Mesothelial cell of epicardium (in vitro differentiated cells): Measurements from ENCODE around the gene IL22RA1. TPM values are rescaled to one million over a fixed set of nuclear protein-coding genes. Genes with fewer than 3 reads are reported as not detected.

Experiments used
- DNase-seq, 2 experiments: peaks; one replicate each; pipeline ENCODE4 v3.0.0; 2021; ENCODE audit warnings: low spot score in 2 of 2; ENCODE audit not compliant: unreplicated experiment in 2 of 2
- H3K27ac Mint-ChIP-seq: 2 replicates; pipeline ENCODE4 v1.8.0; 2021; ENCODE audit warnings: mixed read lengths
- H3K27me3 Mint-ChIP-seq: 2 replicates; pipeline ENCODE4 v1.8.0; 2021; ENCODE audit warnings: low read depth, mixed read lengths
- H3K36me3 Mint-ChIP-seq: 2 replicates; pipeline ENCODE4 v1.8.0; 2021; ENCODE audit warnings: mixed read lengths
- H3K4me1 Mint-ChIP-seq: 2 replicates; pipeline ENCODE4 v1.8.0; 2021; ENCODE audit warnings: mixed read lengths
- H3K4me3 Mint-ChIP-seq: 2 replicates; pipeline ENCODE4 v1.8.0; 2021; ENCODE audit warnings: mild to moderate bottlenecking, moderate library complexity, mixed read lengths
- H3K9me3 Mint-ChIP-seq: 2 replicates; pipeline ENCODE4 v1.8.0; 2021; ENCODE audit warnings: mixed read lengths
- CTCF ChIP-seq: fragments of 200-600 bp; sonication (generic); IDR thresholded peaks from one replicate; pipeline ENCODE4 v1.5.0; 2021; ENCODE audit warnings: antibody characterized with exemption; ENCODE audit not compliant: unreplicated experiment
- total RNA-seq: library from RNA; stranded (reverse); gene quantifications from 3 replicates; pipeline ENCODE4 v1.2.1, GENCODE V29; 2021

IL22RA1 gene
- total RNA-seq, 1 donor from 2014 or later: 0.09 TPM

DNA sequence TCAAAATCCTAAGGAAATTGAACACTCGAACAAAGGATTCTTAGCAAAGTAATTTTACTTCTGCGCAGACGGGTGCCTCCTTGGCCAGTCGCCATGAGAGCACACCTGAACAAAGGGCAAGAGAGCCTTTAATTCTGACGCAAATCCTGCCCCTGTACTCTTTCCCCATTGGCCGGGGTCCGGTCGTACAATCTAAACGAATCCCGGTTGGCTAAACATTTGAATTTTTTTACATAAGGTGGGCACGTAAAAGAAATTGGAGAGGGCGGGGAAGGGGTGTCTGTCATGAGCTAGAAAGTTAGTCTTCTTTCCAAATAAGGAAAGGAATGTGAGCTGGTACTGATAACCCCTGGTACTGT, 8.2 kb upstream of the IL22RA1 start:
- peak overlapping the region; percentile 59 for H3K4me3 Mint-ChIP-seq
- H3K4me1 Mint-ChIP-seq: peaks cover 45% of the 10 kb centered on the region
- peaks cover 3% of the 10 kb centered on the region for H3K36me3 Mint-ChIP-seq
- DNase-seq: peak; percentile 43 to 73
- H3K9me3 Mint-ChIP-seq: no peaks in the 10 kb centered on the region
- peak overlapping the region; percentile 97 for H3K27ac Mint-ChIP-seq
- no peaks in the 10 kb centered on the region for H3K27me3 Mint-ChIP-seq
- TF ChIP-seq CTCF: no peak

- DNase-seq: peak; percentile 74 to 95
- no peaks in the 10 kb centered on the region for H3K36me3 Mint-ChIP-seq
- no peaks in the 10 kb centered on the region for H3K27me3 Mint-ChIP-seq
- peaks cover 45% of the 10 kb centered on the region for H3K4me1 Mint-ChIP-seq
- H3K27ac Mint-ChIP-seq: peak overlapping the region; percentile 97
- peak; percentile 83 for TF ChIP-seq CTCF
- H3K9me3 Mint-ChIP-seq: no peaks in the 10 kb centered on the region
- peak overlapping the region; percentile 59 for H3K4me3 Mint-ChIP-seq
Observed at GRCh38 chr1:24150234-24151174, 7.6 kb upstream of the IL22RA1 start.

DNA sequence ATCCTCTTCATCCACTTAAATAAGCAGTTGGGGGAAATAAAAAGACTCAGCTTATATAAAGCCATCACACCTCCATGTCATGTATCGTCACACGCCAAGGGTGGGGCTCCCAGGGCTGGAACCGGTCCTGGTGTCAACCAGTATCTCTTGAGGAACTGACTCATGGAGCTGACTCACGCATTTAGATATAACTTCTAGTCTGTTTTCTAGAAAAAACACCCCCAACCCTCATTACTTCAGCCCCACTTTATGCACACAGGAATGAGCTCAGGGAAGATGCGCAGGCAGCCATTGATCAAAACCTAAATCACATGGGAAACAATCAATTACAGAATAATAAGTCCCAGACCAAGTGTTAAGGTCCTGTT, 6.9 kb upstream of the IL22RA1 start:
- Mint-ChIP-seq H3K4me3 (peak overlapping the region; percentile 59), H3K9me3 (no peaks in the 10 kb centered on the region), H3K4me1 (peaks cover 42% of the 10 kb centered on the region), H3K27me3 (no peaks in the 10 kb centered on the region), H3K27ac (no peak overlapping the region), H3K36me3 (no peaks in the 10 kb centered on the region)
- no peak for TF ChIP-seq CTCF
- DNase-seq: no peak

DNA sequence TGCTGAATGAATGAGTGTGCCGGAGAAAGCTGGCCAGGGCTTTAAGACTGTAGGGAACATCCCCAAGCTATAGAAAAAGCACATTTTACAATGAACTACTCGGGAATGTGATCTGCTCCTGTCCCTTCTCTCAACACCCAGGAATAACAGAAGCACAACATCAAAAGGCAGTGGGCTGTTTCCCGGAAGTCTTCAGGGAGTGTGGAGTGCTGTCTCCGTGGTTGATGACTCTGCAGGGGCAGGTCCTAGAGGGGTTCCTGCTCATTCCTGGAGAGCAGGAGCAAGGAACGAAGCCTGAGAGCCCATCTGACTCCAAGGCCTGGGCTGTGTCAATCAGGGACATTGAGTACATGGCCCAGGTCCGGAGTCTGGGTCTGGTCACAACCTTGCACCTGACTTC, 4.9 kb upstream of the IL22RA1 start:
- no peaks in the 10 kb centered on the region for H3K9me3 Mint-ChIP-seq
- H3K36me3 Mint-ChIP-seq: no peaks in the 10 kb centered on the region
- TF ChIP-seq CTCF: no peak
- no peak for DNase-seq
- H3K27me3 Mint-ChIP-seq: no peaks in the 10 kb centered on the region
- H3K4me1 Mint-ChIP-seq: peaks cover 48% of the 10 kb centered on the region
- H3K4me3 Mint-ChIP-seq: no peak overlapping the region
- H3K27ac Mint-ChIP-seq: no peak overlapping the region

- no peak overlapping the region for H3K4me3 Mint-ChIP-seq
- no peaks in the 10 kb centered on the region for H3K9me3 Mint-ChIP-seq
- no peaks in the 10 kb centered on the region for H3K36me3 Mint-ChIP-seq
- no peak for DNase-seq
- H3K27me3 Mint-ChIP-seq: no peaks in the 10 kb centered on the region
- no peak overlapping the region for H3K27ac Mint-ChIP-seq
- TF ChIP-seq CTCF: no peak
- peaks cover 42% of the 10 kb centered on the region for H3K4me1 Mint-ChIP-seq
Observed at GRCh38 chr1:24147194-24147593, 4.3 kb upstream of the IL22RA1 start.
